Measurements from ENCODE around the gene ULK4.
"Not testable (repeated sequence)": the region's sequence is repeated elsewhere in the genome, so short reads cannot be mapped to it uniquely, and the experiment has no call there.

ULK4 gene

GRCh38 chr3:41647730-41648129 lies 314.2 kb downstream of the ULK4 start:
- DNase-seq (ENCODE audit: low read depth in 2 of 2): not testable (repeated sequence)

GRCh38 chr3:41640076-41640475 lies 321.8 kb downstream of the ULK4 start:
- no peak for DNase-seq (ENCODE audit: low read depth in 2 of 2)

GRCh38 chr3:41638381-41638780 lies 323.5 kb downstream of the ULK4 start:
- DNase-seq (ENCODE audit: low read depth in 2 of 2): no peak

- no peak for DNase-seq (ENCODE audit: low read depth in 2 of 2)
Observed at GRCh38 chr3:41632700-41633099, 329.2 kb downstream of the ULK4 start.

GRCh38 chr3:41630708-41631107 lies 331.2 kb downstream of the ULK4 start:
- no peak for DNase-seq (ENCODE audit: low read depth in 2 of 2)

- no peak for DNase-seq (ENCODE audit: low read depth in 2 of 2)
Observed at GRCh38 chr3:41629986-41630385, 331.9 kb downstream of the ULK4 start.

- no peak for DNase-seq (ENCODE audit: low read depth in 2 of 2)
Observed at GRCh38 chr3:41629072-41629471, 332.8 kb downstream of the ULK4 start.

GRCh38 chr3:41627477-41628087 lies 334.3 kb downstream of the ULK4 start:
- no peak for DNase-seq (ENCODE audit: low read depth in 2 of 2)

GRCh38 chr3:41612853-41613252 lies 349.1 kb downstream of the ULK4 start:
- no peak for DNase-seq (ENCODE audit: low read depth in 2 of 2)

- DNase-seq (ENCODE audit: low read depth in 2 of 2): no peak
Observed at GRCh38 chr3:41611008-41611407, 350.9 kb downstream of the ULK4 start.

- DNase-seq (ENCODE audit: low read depth in 2 of 2): no peak
Observed at GRCh38 chr3:41608347-41608746, 353.6 kb downstream of the ULK4 start.

- DNase-seq (ENCODE audit: low read depth in 2 of 2): no peak
Observed at GRCh38 chr3:41603807-41604206, 358.1 kb downstream of the ULK4 start.

GRCh38 chr3:41602121-41602520 lies 359.8 kb downstream of the ULK4 start:
- DNase-seq (ENCODE audit: low read depth in 2 of 2): no peak

GRCh38 chr3:41601404-41601987 lies 360.4 kb downstream of the ULK4 start:
- no peak for DNase-seq (ENCODE audit: low read depth in 2 of 2)

- no peak for DNase-seq (ENCODE audit: low read depth in 2 of 2)
Observed at GRCh38 chr3:41600616-41601015, 361.3 kb downstream of the ULK4 start.

GRCh38 chr3:41599127-41599484 lies 362.8 kb downstream of the ULK4 start:
- no peak for DNase-seq (ENCODE audit: low read depth in 2 of 2)

GRCh38 chr3:41598402-41599126 lies 363.3 kb downstream of the ULK4 start:
- no peak for DNase-seq (ENCODE audit: low read depth in 2 of 2)

- no peak for DNase-seq (ENCODE audit: low read depth in 2 of 2)
Observed at GRCh38 chr3:41593774-41594173, 368.1 kb downstream of the ULK4 start.

- DNase-seq (ENCODE audit: low read depth in 2 of 2): no peak
Observed at GRCh38 chr3:41592753-41593510, 369.0 kb downstream of the ULK4 start.

GRCh38 chr3:41583014-41583413 lies 378.9 kb downstream of the ULK4 start:
- no peak for DNase-seq (ENCODE audit: low read depth in 2 of 2)

- no peak for DNase-seq (ENCODE audit: low read depth in 2 of 2)
Observed at GRCh38 chr3:41581700-41582099, 380.2 kb downstream of the ULK4 start.

- DNase-seq (ENCODE audit: low read depth in 2 of 2): no peak
Observed at GRCh38 chr3:41580274-41580959, 381.5 kb downstream of the ULK4 start.
